ENCODE results near the gene DHRS11.

- TF ChIP-seq EZH2 (IDR thresholded peaks at IDR 0.05; ENCODE audit: borderline replicate concordance, insufficient read depth, low read length, poor library complexity, severe bottlenecking) = no peak
- TF ChIP-seq RAD21 (conservative IDR thresholded peaks at IDR 0.05) = no peak
- TF ChIP-seq, protein P1, sequence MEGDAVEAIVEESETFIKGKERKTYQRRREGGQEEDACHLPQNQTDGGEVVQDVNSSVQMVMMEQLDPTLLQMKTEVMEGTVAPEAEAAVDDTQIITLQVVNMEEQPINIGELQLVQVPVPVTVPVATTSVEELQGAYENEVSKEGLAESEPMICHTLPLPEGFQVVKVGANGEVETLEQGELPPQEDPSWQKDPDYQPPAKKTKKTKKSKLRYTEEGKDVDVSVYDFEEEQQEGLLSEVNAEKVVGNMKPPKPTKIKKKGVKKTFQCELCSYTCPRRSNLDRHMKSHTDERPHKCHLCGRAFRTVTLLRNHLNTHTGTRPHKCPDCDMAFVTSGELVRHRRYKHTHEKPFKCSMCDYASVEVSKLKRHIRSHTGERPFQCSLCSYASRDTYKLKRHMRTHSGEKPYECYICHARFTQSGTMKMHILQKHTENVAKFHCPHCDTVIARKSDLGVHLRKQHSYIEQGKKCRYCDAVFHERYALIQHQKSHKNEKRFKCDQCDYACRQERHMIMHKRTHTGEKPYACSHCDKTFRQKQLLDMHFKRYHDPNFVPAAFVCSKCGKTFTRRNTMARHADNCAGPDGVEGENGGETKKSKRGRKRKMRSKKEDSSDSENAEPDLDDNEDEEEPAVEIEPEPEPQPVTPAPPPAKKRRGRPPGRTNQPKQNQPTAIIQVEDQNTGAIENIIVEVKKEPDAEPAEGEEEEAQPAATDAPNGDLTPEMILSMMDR (IDR thresholded peaks at IDR 0.05; ENCODE audit: poor library complexity, severe bottlenecking) = no peak
- TF ChIP-seq REST (IDR thresholded peaks at IDR 0.05; ENCODE audit: borderline replicate concordance) = no peak
These were observed 31.6 kb downstream of the DHRS11 start for GRCh38 chr17:36623281-36623680.
